ENCODE data around the gene C9orf50.

Gene C9orf50

DNA sequence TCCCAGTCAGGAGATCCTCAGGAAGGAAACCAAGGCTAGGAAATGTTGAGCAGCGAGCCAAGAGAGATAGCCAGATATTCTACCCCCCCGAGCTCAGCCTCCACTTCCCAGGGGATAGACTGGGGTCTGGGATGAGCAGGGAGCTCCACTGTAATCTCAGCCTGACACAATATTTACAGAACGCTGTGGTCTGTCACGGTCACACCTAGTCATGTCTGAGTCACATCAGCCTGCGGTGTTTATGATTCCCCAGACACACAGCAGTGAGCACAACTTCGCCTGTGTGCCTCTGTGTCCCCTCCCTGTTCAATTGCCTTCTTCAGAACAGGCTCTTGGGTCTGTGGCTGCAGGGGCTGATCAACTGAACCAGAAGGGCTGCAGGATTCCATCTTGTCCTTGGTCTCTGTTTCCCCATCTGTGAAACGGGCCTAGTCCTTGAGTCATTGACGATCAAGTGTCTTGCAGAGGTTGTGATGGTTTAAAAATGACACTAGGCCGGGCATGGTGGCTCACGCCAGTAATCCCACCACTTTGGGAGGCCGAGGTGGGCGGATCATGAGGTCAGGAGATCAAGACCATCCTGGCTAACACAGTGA lies 36.0 kb upstream of the C9orf50 start:
- no peaks in the 10 kb centered on the region for H3K9me3 ChIP-seq (ENCODE audit: low read length)
- no peaks in the 10 kb centered on the region for H3K36me3 ChIP-seq (ENCODE audit: insufficient read depth, low read length)
- H3K27ac ChIP-seq (ENCODE audit: low read depth, low read length): no peak overlapping the region
- H3K9ac ChIP-seq (ENCODE audit: low read length): no peak overlapping the region
- no peaks in the 10 kb centered on the region for H3K27me3 ChIP-seq (ENCODE audit: control insufficient read depth in 1 of 2, insufficient read depth in 2 of 2, low read length in 2 of 2)
- no peaks in the 10 kb centered on the region for H3K4me1 ChIP-seq (ENCODE audit: insufficient read depth, low read length)
- H3K4me3 ChIP-seq (ENCODE audit: low read depth in 1 of 2, low read length in 2 of 2): no peak overlapping the region

DNA sequence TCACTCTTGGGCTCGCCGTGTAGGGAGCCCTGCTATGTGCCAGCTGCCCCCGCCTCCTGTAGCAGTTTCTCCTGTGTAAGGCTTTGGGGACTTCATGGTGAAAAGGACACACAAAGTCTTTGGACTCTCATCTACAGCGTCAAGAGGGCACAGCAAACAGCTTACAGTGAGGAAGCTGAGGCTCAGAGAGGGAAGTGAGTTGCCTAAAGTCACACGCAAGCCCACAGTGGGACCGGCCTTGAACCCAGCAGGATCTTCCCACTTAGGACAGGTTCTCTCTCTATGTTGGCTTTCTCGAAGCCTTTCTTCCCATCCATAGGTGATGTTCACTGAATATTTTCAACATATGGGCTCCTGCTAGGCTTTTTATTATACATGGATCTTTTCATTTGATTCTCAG lies 34.8 kb upstream of the C9orf50 start:
- H3K4me1 ChIP-seq (ENCODE audit: insufficient read depth, low read length): no peaks in the 10 kb centered on the region
- no peaks in the 10 kb centered on the region for H3K36me3 ChIP-seq (ENCODE audit: insufficient read depth, low read length)
- H3K27ac ChIP-seq (ENCODE audit: low read depth, low read length): no peak overlapping the region
- no peaks in the 10 kb centered on the region for H3K9me3 ChIP-seq (ENCODE audit: low read length)
- no peak overlapping the region for H3K4me3 ChIP-seq (ENCODE audit: low read depth in 1 of 2, low read length in 2 of 2)
- no peak overlapping the region for H3K9ac ChIP-seq (ENCODE audit: low read length)
- no peaks in the 10 kb centered on the region for H3K27me3 ChIP-seq (ENCODE audit: control insufficient read depth in 1 of 2, insufficient read depth in 2 of 2, low read length in 2 of 2)

DNA sequence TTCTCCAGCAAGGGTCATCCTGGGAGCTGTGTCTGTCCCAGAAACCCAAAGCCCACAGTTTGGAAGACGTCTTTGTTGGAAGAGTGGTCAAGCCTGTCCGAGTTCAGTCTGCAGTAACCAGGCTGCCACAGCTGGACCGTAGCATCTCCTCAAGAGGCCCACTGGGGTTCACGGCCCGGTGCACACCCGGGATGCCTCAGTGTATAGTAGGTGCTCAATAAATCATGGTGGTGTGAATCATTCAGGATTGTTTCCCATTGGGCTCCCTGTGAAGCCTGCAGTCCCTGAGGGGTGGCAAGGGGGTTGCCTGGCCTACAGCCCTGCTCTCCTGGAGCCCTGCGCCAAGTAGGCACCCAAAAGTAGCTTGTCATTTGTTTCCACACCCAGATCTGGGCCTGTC lies 34.3 kb upstream of the C9orf50 start:
- Histone ChIP-seq H3K9ac (ENCODE audit: low read length) (no peak overlapping the region), H3K27ac (ENCODE audit: low read depth, low read length) (no peak overlapping the region), H3K9me3 (ENCODE audit: low read length) (no peaks in the 10 kb centered on the region), H3K36me3 (ENCODE audit: insufficient read depth, low read length) (no peaks in the 10 kb centered on the region), H3K27me3 (ENCODE audit: control insufficient read depth in 1 of 2, insufficient read depth in 2 of 2, low read length in 2 of 2) (no peaks in the 10 kb centered on the region), H3K4me1 (ENCODE audit: insufficient read depth, low read length) (no peaks in the 10 kb centered on the region), H3K4me3 (ENCODE audit: low read depth in 1 of 2, low read length in 2 of 2) (no peak overlapping the region)

DNA sequence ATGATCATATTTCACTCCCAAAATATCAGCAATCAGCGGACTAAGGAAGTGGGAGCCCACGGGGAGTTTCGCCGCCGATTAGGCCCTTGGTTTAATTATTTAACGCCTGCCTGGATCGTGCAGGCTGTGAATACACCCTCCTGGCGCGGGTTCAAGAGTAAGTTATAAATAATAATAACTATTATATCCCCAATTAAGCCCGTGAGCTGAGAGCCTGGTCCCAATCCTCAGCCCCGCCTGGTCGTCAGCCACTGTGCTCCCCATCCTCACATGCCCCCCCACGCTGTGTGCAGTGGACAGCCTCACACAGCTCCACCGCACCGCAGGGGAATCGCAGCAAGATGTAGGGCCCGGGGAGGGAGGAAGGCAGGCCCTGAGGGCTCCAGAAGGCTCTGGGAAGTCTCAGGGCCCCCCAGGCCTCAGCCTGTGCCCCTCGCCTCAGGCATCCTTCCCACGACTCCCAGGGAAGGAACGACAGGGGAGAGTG lies 33.7 kb upstream of the C9orf50 start:
- H3K4me3 ChIP-seq (ENCODE audit: low read depth in 1 of 2, low read length in 2 of 2): no peak overlapping the region
- no peaks in the 10 kb centered on the region for H3K9me3 ChIP-seq (ENCODE audit: low read length)
- H3K27ac ChIP-seq (ENCODE audit: low read depth, low read length): no peak overlapping the region
- no peaks in the 10 kb centered on the region for H3K4me1 ChIP-seq (ENCODE audit: insufficient read depth, low read length)
- H3K36me3 ChIP-seq (ENCODE audit: insufficient read depth, low read length): no peaks in the 10 kb centered on the region
- H3K27me3 ChIP-seq (ENCODE audit: control insufficient read depth in 1 of 2, insufficient read depth in 2 of 2, low read length in 2 of 2): no peaks in the 10 kb centered on the region
- no peak overlapping the region for H3K9ac ChIP-seq (ENCODE audit: low read length)

DNA sequence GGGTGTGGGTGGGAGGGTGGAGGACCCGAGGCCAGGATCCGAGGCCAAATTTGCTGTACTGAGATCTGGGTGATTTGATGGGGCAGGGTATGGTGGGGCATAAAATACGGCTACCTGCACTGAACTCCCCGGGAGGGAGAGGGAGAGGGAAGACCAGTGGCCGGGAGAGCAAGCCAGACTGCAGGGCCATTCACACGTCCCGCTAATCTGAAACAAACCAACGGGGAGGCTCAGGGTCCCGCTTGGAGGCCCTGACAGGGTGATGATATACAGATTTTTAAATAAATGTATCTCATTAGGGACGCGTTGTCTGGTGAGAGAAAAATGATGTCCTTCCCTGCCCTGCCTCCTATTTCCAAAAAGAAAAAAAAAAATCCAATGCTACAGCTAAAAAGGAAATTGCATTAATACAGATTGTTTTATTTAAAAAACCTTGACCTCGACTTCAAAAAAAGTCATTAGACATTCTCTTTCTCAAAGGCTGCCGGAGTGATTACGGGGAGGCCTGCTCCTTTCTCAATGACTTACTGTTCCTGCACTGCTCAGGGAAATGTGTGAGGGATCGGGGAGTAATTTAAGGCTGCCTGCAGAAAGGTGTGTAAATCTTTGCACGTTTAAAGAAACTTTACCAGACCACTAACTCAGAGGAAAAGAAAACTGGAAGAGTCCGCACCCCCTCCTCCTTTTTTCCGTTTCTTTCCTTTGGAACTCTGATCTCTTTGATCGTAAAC lies 33.1 kb upstream of the C9orf50 start:
- Histone ChIP-seq H3K27ac (ENCODE audit: low read depth, low read length) (no peak overlapping the region), H3K9ac (ENCODE audit: low read length) (no peak overlapping the region)

DNA sequence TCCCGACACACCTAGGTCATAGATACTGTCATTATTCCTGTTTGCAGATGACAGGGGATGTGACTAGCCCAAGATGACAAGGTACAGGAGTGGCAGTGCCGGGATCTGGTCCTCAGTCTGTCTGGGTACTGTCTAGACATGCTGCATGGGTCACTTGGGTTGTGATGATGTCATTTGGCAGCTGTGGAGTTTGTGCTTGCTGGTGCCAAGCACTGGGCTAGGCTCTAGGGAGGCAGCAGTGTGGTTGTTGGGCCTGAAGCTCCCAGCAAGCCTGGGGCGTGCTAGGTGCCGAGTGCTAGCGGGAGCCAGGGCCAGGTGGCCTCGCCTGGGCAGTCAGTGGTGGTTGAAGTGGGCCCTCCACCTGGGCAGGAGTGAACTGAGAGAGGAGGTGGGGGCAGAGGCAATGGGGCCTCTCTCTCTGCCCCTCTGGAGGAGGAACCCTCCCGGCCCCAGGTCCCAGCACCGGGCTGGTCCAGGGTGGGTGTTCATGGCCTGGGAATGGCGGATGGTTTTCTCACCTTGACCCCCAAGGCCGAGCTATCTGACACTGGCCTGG lies 29.9 kb upstream of the C9orf50 start:
- Histone ChIP-seq H3K9ac (ENCODE audit: low read length) (no peak overlapping the region), H3K4me1 (ENCODE audit: insufficient read depth, low read length) (no peaks in the 10 kb centered on the region), H3K4me3 (ENCODE audit: low read depth in 1 of 2, low read length in 2 of 2) (no peak overlapping the region), H3K27me3 (ENCODE audit: control insufficient read depth in 1 of 2, insufficient read depth in 2 of 2, low read length in 2 of 2) (no peaks in the 10 kb centered on the region), H3K36me3 (ENCODE audit: insufficient read depth, low read length) (no peaks in the 10 kb centered on the region), H3K27ac (ENCODE audit: low read depth, low read length) (no peak overlapping the region), H3K9me3 (ENCODE audit: low read length) (no peaks in the 10 kb centered on the region)

More for the DNA sequence above, 33.1 kb upstream of the C9orf50 start:
- no peaks in the 10 kb centered on the region for H3K9me3 ChIP-seq (ENCODE audit: low read length)
- H3K4me1 ChIP-seq (ENCODE audit: insufficient read depth, low read length): no peaks in the 10 kb centered on the region
- H3K4me3 ChIP-seq (ENCODE audit: low read depth in 1 of 2, low read length in 2 of 2): no peak overlapping the region
- H3K36me3 ChIP-seq (ENCODE audit: insufficient read depth, low read length): no peaks in the 10 kb centered on the region
- no peaks in the 10 kb centered on the region for H3K27me3 ChIP-seq (ENCODE audit: control insufficient read depth in 1 of 2, insufficient read depth in 2 of 2, low read length in 2 of 2)

DNA sequence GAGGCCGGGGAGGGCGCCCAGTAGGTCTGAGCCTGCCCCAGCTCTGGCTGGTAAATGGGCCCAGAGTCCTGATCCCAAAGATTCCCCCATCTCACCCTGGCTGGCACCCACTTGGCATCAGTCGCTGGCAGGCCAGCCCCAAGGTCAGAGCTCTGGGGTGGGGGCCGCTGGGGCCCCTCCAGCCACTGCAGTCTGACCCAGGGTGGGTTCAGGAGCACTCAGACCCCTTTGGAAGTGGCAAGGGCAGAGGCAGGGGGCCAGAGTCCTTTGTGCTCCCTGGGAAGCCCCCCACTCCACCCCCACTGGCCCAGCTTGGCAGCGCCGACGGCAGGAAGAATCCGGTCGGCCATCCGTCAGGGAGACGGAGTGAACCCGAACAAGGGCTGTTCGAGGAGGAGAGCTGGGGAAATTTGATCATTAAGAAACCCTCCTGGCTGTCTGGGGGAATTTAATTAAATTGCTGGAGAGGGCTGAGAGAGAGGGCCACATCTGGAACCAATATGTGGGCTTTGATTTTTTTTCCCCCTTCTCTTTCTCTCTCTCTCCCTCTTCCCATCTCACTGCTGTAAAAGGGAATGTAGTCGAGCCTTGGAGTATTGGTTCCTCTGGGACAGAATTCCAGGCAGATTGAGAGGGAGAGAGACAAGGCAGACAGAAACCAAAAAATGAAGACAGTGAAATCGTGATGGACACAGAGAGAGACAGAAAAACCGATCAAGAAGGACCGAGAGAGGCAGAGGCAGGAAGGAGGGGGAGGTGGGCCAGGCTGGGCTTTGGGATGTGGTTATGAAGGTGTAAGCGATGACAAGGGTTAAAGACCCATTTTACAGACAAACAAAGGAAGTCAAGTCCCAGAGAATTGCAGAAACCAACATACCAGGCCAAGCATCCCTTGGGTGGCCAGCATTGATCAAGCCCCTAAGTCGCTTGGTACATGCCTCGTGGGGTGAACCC lies 29.1 kb upstream of the C9orf50 start:
- Histone ChIP-seq H3K27ac (ENCODE audit: low read depth, low read length) (no peak overlapping the region), H3K9ac (ENCODE audit: low read length) (no peak overlapping the region), H3K36me3 (ENCODE audit: insufficient read depth, low read length) (no peaks in the 10 kb centered on the region)

DNA sequence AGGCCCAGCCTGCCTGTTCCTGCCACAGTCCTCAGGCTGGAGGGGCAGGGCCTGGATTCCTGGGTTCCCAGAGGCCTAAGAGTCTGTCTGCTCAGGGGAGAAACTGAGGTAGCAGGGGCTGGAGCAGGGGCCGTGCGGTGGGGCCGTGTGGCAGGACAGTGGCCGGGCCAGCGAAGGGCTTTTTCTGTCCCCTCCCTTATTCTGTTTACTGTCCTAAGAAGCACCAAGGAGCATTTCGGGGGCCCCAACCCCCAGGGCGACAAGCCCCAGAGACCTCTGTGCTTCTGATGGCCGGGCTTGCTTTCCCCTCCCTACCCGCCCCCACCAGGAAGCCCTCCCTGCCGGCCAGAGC lies 27.8 kb upstream of the C9orf50 start:
- Histone ChIP-seq H3K9ac (ENCODE audit: low read length) (no peak overlapping the region), H3K4me1 (ENCODE audit: insufficient read depth, low read length) (no peaks in the 10 kb centered on the region), H3K27ac (ENCODE audit: low read depth, low read length) (no peak overlapping the region), H3K4me3 (ENCODE audit: low read depth in 1 of 2, low read length in 2 of 2) (no peak overlapping the region), H3K36me3 (ENCODE audit: insufficient read depth, low read length) (no peaks in the 10 kb centered on the region), H3K9me3 (ENCODE audit: low read length) (no peaks in the 10 kb centered on the region), H3K27me3 (ENCODE audit: control insufficient read depth in 1 of 2, insufficient read depth in 2 of 2, low read length in 2 of 2) (no peaks in the 10 kb centered on the region)

More for the DNA sequence above, 29.1 kb upstream of the C9orf50 start:
- Histone ChIP-seq H3K4me1 (ENCODE audit: insufficient read depth, low read length) (no peaks in the 10 kb centered on the region), H3K4me3 (ENCODE audit: low read depth in 1 of 2, low read length in 2 of 2) (no peak overlapping the region), H3K27me3 (ENCODE audit: control insufficient read depth in 1 of 2, insufficient read depth in 2 of 2, low read length in 2 of 2) (no peaks in the 10 kb centered on the region), H3K9me3 (ENCODE audit: low read length) (no peaks in the 10 kb centered on the region)

DNA sequence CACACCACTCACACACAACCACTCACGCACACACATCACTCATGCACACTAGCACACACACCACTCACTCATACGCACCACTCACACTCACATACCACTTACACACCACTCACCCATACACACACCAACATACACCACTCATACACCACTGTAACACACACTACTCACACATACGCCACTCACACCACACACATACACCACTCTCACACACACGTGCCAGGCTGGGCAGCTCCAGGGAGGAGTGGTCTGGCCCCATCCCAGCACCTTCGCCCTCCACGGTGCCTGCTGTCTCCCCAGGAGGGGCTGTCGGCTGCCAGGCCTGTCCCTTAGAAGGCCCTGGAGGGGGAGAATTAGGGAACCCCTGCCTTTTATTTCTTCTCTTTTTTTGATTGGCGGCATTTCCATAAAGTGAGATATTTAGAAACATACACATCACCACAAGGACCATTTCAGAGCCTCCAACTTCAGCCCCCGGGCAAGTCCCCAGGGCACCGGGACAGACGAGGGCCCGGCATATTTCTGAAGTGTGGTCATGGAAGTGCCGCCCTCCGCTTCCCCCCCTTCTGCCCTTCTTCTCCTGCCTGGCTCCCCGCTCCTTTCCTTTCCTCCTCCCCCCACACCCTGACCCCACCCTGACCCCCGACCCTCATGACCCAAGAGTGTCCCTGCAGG lies 27.3 kb upstream of the C9orf50 start:
- H3K4me3 ChIP-seq (ENCODE audit: low read depth in 1 of 2, low read length in 2 of 2): no peak overlapping the region
- no peaks in the 10 kb centered on the region for H3K9me3 ChIP-seq (ENCODE audit: low read length)
- H3K36me3 ChIP-seq (ENCODE audit: insufficient read depth, low read length): no peaks in the 10 kb centered on the region
- H3K27ac ChIP-seq (ENCODE audit: low read depth, low read length): no peak overlapping the region
- H3K9ac ChIP-seq (ENCODE audit: low read length): no peak overlapping the region
- H3K27me3 ChIP-seq (ENCODE audit: control insufficient read depth in 1 of 2, insufficient read depth in 2 of 2, low read length in 2 of 2): no peaks in the 10 kb centered on the region
- H3K4me1 ChIP-seq (ENCODE audit: insufficient read depth, low read length): no peaks in the 10 kb centered on the region

DNA sequence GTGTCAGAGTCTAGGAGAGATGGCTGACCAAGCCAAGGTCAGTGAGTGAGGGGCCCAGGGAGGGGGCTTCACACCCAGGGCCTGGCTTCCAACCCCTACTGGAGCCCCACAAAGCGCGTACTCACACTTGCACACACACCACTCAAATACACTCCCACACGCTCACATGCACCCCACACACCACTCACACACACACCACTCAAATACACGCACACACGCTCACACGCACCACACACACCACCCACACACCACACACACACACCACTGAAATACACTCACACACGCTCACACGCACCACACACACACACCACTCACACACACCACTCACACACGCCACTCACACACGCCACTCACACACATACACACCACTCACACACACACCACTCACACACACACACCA lies 26.7 kb upstream of the C9orf50 start:
- H3K27me3 ChIP-seq (ENCODE audit: control insufficient read depth in 1 of 2, insufficient read depth in 2 of 2, low read length in 2 of 2): no peaks in the 10 kb centered on the region
- H3K9me3 ChIP-seq (ENCODE audit: low read length): no peaks in the 10 kb centered on the region
- no peak overlapping the region for H3K9ac ChIP-seq (ENCODE audit: low read length)
- H3K4me1 ChIP-seq (ENCODE audit: insufficient read depth, low read length): peaks cover under 1% of the 10 kb centered on the region
- H3K4me3 ChIP-seq (ENCODE audit: low read depth in 1 of 2, low read length in 2 of 2): no peak overlapping the region
- no peaks in the 10 kb centered on the region for H3K36me3 ChIP-seq (ENCODE audit: insufficient read depth, low read length)
- H3K27ac ChIP-seq (ENCODE audit: low read depth, low read length): no peak overlapping the region

DNA sequence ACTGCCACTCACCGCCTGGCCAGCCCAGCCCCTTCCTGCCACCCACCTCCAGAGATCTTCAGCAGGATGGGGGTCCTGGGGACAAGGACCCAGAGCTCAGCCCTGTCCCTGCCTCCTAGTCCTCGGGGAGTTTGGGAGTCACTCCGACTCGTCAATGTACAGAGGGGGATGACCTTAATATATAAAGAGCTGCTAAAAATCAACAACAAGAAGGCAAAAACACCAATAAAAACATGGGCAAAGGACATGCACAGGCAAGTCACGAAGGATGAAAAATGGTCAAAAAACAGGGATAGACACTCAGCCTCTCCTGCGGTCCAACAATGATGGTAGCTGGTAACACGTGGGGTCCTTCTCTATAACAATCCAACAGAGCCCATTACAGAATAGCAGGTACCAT lies 25.8 kb upstream of the C9orf50 start:
- Histone ChIP-seq H3K9ac (ENCODE audit: low read length) (no peak overlapping the region), H3K4me1 (ENCODE audit: insufficient read depth, low read length) (peaks cover 4% of the 10 kb centered on the region), H3K36me3 (ENCODE audit: insufficient read depth, low read length) (no peaks in the 10 kb centered on the region), H3K9me3 (ENCODE audit: low read length) (no peaks in the 10 kb centered on the region), H3K4me3 (ENCODE audit: low read depth in 1 of 2, low read length in 2 of 2) (no peak overlapping the region), H3K27me3 (ENCODE audit: control insufficient read depth in 1 of 2, insufficient read depth in 2 of 2, low read length in 2 of 2) (no peaks in the 10 kb centered on the region), H3K27ac (ENCODE audit: low read depth, low read length) (no peak overlapping the region)

All from muscle layer of colon (tissue), 2 donors.